Stimulated activated CD4-positive, alpha-beta T cell treated with anti-CD3 and anti-CD28 coated beads, Interleukin-4, amount 100 ng/mL, for 1 hour (primary cell): ENCODE measurements around the gene BNIP2.
"Not testable (repeated sequence)": the region's sequence is repeated elsewhere in the genome, so short reads cannot be mapped to it uniquely, and the experiment has no call there.

Experiments used
- DNase-seq: peaks from one replicate; pipeline ENCODE4 v3.0.0-alpha.2; 2020

BNIP2 gene

GRCh38 chr15:59687836-59688235 is 1.3 kb downstream of the BNIP2 start:
- no peak for DNase-seq

DNA sequence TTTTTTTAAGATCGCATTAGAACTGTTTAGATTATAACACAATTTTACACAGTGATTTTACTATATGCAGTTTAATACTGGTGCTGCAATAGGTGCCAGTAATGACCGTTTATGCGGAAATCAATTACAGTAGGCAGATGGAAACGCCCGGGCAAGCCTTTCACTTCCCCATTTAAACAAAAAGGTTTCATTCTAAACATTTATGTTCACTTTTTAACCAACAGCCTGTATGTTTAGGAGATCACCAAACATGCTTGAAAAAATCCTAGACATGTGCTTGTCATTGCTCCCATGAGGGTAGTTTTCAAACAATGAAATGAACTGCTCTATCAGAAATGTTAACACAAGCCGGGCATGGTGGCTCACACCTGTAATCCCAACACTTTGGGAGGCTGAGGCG is 2.7 kb downstream of the BNIP2 start:
- DNase-seq = no peak

- no peak for DNase-seq
Observed at GRCh38 chr15:59685737-59686297, 3.3 kb downstream of the BNIP2 start.

- DNase-seq = no peak
Observed at GRCh38 chr15:59680870-59681269, 8.2 kb downstream of the BNIP2 start.

- DNase-seq = no peak
Observed at GRCh38 chr15:59680346-59680745, 8.8 kb downstream of the BNIP2 start.

DNA sequence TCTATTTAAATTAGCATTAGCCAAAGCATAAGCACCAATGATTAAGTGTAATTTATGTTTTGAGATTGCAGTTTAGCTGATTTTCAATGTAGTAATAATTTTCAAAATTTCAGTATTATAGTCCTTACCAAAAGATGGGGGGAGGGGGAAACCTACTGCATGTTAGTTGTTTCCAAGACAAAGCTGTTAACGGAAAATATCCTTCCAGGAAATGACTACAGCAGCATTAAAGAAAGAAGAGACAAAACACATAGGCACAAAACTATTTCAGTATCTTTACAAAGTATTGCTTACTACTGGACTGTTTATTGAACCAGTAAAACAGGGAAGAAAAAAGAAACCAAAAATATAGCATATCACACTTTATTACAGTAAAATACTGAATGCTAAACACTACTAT is 10.5 kb downstream of the BNIP2 start:
- DNase-seq = no peak

DNA sequence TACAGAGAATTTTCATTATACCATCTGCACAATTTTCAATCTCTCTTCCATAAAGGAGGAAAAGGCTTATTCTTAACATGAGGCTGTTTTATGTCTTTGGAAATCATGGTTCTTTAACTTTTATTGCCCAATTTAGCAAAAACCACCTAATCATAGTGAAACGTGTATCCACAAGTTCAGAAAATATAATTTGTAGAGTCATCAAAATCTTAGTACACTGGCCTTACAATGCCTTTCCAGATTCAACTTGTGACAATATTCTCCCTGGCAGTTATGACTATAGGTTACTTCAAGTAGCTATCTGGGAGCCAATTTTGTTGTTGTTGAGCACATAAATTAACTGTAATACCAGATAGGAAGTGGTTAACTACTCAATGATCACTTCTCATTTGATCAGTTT is 10.9 kb downstream of the BNIP2 start:
- DNase-seq = no peak

GRCh38 chr15:59676565-59676964 is 12.6 kb downstream of the BNIP2 start:
- DNase-seq = no peak

- DNase-seq = no peak
Observed at GRCh38 chr15:59674361-59674877, 14.7 kb downstream of the BNIP2 start.

DNA sequence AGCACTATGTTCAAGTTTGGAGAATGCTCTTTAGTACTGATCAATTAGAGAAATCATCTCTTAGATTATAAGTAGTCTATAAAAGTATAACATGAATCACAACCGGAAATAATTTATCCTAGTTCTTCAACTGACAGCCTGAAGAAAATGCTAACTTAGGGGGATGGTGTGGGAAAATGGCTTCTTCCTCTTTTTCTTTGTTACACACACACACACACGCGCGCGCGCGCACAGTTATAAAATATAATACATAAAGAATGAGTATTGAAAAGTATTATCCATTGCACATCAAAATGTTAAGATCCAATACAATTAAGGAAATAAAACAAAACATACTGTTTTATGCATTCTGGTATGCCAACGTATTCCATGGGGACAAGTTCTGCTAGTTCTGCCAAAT is 20.6 kb downstream of the BNIP2 start:
- no peak for DNase-seq

DNA sequence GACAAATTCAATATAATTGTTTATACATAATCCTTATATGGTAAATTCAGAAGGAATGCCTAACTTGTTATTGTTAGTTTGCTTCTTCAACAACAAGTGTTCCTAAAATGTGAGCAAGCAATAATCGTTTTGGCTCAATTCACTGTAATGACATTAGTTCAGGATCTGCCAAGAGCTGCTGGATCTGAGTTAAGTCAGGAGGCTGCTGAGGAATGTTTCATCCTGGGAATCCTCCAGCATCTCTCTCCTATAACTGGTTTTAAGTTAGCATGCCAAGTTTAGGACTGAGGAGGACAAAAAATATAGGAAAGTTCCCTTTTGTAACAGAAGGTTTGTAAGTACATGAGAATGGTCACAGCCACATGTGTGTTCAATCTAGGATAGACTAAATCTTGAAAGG is 26.9 kb downstream of the BNIP2 start:
- no peak for DNase-seq

DNA sequence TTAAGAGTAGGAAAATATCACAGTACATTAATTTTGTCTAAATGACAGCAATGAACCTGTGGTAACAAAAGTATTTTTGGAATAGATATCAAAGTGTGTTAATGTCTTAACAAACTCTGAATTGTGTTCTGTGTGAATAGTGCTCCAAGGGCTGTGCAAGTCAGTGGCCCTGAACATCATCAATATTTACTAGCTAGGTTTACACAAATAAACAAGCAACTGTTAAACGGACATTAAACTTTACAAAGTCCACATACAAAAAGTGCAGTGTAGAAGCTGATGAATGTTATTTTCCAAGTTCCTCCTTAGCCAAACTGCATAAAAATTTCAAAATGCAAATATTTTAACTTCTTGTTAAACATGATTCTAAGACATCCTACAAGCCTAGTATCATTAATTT is 29.8 kb downstream of the BNIP2 start:
- no peak for DNase-seq

- DNase-seq = peak; percentile 10
Observed at GRCh38 chr15:59657635-59658125, 31.4 kb downstream of the BNIP2 start.

DNA sequence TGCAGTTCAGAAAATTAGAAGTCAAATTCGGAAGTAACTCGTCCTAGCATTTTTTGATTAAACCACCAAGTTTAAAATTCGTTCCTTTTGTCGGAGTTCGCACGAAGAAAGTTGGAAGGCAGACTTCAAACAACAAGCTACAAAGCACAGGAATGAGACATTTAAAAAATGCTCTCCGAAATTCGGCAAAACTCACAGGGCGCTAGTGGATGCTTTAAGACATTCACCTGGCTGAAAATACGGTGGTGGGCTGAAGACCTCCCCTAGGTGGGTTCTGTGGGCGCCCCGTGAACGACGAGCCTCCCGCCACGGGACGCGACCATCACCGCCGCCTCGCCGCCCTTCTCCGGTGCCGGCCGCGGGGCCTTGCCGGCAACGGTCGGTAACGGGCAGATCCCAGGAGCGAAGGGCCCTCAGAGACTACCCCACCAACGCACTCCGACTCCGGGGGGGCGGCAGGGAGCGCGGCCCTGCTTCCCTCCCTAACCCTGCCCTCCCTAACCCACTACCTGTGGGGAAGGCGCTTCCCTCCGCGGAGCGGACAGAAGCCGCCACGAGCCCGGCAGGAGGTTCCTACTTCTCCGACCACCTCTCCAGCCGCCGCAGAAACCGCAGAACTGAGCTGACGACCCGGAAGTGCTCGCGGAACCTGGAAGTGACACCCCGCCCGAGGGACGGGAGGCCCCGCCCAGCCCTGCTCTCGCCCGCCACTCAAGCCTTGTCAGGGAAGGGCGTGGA is 32.1 kb downstream of the BNIP2 start, which contains the start of gene GTF2A2:
Gene GTF2A2, minus strand, starts transcription at position 619 of the 738 bp plus-strand sequence. CDS start 5,238 bp downstream, outside the sequence.
- peak; percentile 91 for DNase-seq

DNA sequence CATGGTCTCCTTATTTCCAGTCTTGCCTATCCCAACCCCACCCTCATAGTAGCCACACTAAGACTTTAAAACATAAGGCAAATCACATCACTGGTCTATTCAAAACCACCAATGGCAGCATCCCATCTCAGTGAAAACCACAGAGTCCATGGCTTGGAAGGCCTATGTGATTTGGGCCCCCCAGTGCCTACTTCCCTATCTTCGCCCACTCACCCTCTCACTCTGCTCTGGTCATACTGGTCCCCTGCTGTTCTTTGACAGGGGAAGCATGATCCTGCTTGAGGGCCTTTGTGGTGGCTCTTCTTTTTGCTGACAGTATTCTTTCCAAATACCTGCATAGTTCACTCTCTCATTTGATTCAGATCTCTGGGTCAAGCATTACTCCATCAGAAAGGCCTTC is 35.1 kb downstream of the BNIP2 start:
- DNase-seq = no peak

DNA sequence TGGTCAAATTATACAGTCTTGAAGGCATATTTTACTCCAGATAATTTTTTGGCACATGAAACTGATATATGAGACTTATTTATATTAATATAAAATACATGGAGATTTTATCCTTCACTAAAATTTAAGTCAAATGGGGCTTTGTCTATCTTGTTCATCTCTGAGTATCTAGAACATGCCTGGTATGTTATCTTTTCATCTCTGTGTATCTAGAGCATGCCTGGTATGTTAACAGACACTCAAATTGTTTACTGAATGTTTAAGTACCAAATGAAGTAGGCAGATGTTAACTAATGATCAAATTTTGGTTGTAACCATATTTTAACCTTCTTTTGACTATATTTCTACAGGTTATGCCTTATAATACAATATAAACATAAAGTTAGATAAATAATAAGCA is 39.5 kb downstream of the BNIP2 start:
- DNase-seq = no peak

DNA sequence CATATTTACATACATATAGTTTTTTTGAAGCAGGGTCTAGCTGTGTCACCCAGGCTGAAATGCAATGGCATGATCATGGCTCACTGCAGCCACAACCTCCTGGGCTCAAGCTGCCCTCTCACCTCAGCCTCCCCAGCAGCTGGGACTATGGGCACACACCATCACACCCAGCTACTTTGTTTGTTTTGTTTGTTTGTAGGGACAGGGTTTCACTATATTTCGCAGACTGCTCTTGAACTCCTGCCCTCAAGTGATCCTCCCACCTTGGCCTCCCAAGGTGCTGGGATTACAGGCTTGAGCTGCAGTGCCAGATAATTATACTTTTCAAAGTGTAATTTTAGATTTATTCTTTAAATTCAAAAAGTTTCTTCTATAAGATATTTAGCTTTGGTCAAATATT is 42.0 kb downstream of the BNIP2 start:
- DNase-seq = no peak

GRCh38 chr15:59646277-59646676 is 42.8 kb downstream of the BNIP2 start:
- DNase-seq = no peak

- DNase-seq = not testable (repeated sequence)
Observed at GRCh38 chr15:59645812-59646211, 43.3 kb downstream of the BNIP2 start.

- DNase-seq = no peak
Observed at GRCh38 chr15:59644756-59645155, 44.4 kb downstream of the BNIP2 start.

DNA sequence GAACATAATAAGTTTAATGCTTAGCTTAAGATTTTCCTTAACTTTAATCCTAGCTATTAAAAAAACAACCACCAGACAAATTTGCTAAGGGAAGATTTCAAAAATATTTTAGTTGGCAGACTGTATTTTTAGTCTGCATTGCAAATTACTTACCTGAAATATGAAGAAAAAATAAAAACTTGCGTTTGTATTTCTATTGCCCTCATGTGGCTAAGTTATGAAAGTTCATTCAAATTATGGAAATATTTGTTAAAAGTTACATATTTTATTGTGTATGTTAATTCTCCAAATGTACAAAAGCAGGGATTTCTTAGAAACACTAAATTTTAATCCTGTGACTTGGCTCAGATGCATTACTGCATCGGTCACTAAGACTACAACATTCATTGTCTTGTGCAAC is 46.8 kb downstream of the BNIP2 start:
- no peak for DNase-seq

DNA sequence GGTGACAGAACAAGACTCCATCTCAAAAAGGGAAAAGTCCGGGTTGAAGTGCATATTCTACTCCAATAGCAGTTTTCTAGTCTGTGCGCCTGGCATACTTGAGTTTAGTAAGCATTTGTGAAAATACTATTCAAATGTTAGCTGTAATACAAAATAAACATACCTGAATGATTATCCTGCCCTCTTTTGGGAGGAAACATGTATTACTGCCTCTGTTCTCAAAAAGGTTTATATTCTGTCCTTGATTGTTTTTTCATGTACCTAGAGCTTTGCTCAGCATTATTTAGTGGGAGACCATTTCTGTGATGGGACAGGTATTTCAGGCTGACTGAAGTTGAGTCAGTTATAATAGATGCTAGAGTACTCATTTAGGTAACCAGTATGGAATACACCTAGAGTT is 51.6 kb downstream of the BNIP2 start:
- not testable (repeated sequence) for DNase-seq

DNA sequence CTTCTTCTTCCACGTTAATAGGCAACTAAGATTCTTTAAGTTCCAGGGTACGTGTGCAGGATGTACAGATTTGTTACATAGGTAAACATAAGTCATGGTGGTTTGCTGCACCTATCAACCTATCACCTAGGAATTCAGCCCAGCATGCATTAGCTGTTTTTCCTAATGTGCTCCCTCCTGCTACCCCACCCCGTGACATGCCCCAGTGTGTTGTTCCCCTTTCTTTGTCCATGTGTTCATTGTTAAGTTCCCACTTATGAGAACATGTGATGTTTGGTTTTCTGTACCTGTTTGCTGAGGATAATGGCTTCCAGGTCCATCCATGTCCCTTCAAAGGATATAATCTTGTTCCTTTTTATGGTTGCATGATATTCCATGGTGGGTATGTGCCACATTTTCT is 52.9 kb downstream of the BNIP2 start:
- no peak for DNase-seq

- DNase-seq = no peak
Observed at GRCh38 chr15:59632714-59633113, 56.4 kb downstream of the BNIP2 start.
